Measurements from ENCODE around the gene FBXL2. TPM values are rescaled to one million over a fixed set of nuclear protein-coding genes. Genes with fewer than 3 reads are reported as not detected.
"Not testable (repeated sequence)": the region's sequence is repeated elsewhere in the genome, so short reads cannot be mapped to it uniquely, and the experiment has no call there.

FBXL2 gene
- total and polyA plus RNA-seq, 12 donors, result 5.9 to 25.5 (median 9.1) TPM

GRCh38 chr3:33402936-33403335 is 125.7 kb downstream of the FBXL2 start:
- H3K27me3 ChIP-seq, result no peaks in the 10 kb centered on the region
- WGBS, 4 donors, result 86 to 96% (median 91%) methylated on average over 3 of the region's 3 CpGs
- H3K4me1 ChIP-seq (replicated peaks in 1 of 2), result no peaks in the 10 kb centered on the region
- TF ChIP-seq CTCF (IDR thresholded peaks at IDR 0.05) (no peak), POLR2A (IDR thresholded peaks at IDR 0.05) (no peak)
- DNase-seq, result no peak
- peaks cover 0 to 85% of the 10 kb centered on the region in 2 donors for H3K36me3 ChIP-seq (replicated peaks in 1 of 2)
- H3K4me3 ChIP-seq, result no peak overlapping the region
- intact Hi-C loops (cut with DNase I), result no loop called here
- H3K27ac ChIP-seq, result no peak overlapping the region
- no peaks in the 10 kb centered on the region for H3K9me3 ChIP-seq (replicated peaks in 1 of 3)

GRCh38 chr3:33403756-33404155 is 126.5 kb downstream of the FBXL2 start:
- peaks cover 0 to 85% of the 10 kb centered on the region in 2 donors for H3K36me3 ChIP-seq (replicated peaks in 1 of 2)
- intact Hi-C loops (cut with DNase I), result no loop called here

GRCh38 chr3:33410816-33411215 is 133.6 kb downstream of the FBXL2 start:
- 94 to 100% (median 98%) methylated on average over 3 of the region's 3 CpGs for WGBS, 4 donors
- H3K27me3 ChIP-seq; H3K9me3 ChIP-seq (replicated peaks in 1 of 3); H3K4me1 ChIP-seq (replicated peaks in 1 of 2); H3K4me3 ChIP-seq; H3K27ac ChIP-seq; DNase-seq; intact Hi-C loops (cut with DNase I): not testable (repeated sequence)
- H3K36me3 ChIP-seq (replicated peaks in 1 of 2), result peaks cover 0 to 53% of the 10 kb centered on the region in 2 donors

More at GRCh38 chr3:33403756-33404155, 126.5 kb downstream of the FBXL2 start:
- no peak overlapping the region for H3K4me3 ChIP-seq
- no peak for DNase-seq
- no peaks in the 10 kb centered on the region for H3K27me3 ChIP-seq
- no peaks in the 10 kb centered on the region for H3K9me3 ChIP-seq (replicated peaks in 1 of 3)
- no peaks in the 10 kb centered on the region for H3K4me1 ChIP-seq (replicated peaks in 1 of 2)
- H3K27ac ChIP-seq, result no peak overlapping the region
- 90 to 98% (median 96%) methylated on average over 6 of the region's 6 CpGs for WGBS, 4 donors
- TF ChIP-seq POLR2A (IDR thresholded peaks at IDR 0.05) (no peak), CTCF (IDR thresholded peaks at IDR 0.05) (no peak)

- no peak overlapping the region for H3K27ac ChIP-seq
- H3K27me3 ChIP-seq, result no peaks in the 10 kb centered on the region
- no peak for DNase-seq
- H3K4me3 ChIP-seq, result no peak overlapping the region
- WGBS, 4 donors, result 72 to 84% (median 76%) methylated on average over 3 of the region's 3 CpGs
- peaks cover 0 to 7% of the 10 kb centered on the region in 2 donors for H3K36me3 ChIP-seq (replicated peaks in 1 of 2)
- peaks cover 0 to 2% of the 10 kb centered on the region in 2 donors for H3K4me1 ChIP-seq (replicated peaks in 1 of 2)
- TF ChIP-seq POLR2A (IDR thresholded peaks at IDR 0.05) (no peak), CTCF (IDR thresholded peaks at IDR 0.05) (no peak)
- H3K9me3 ChIP-seq (replicated peaks in 1 of 3), result no peaks in the 10 kb centered on the region
- intact Hi-C loops (cut with DNase I), result no loop called here
Observed at GRCh38 chr3:33417066-33417673, 139.9 kb downstream of the FBXL2 start.

- Histone ChIP-seq H3K9me3 (replicated peaks in 1 of 3) (no peaks in the 10 kb centered on the region), H3K27ac (no peak overlapping the region), H3K27me3 (no peaks in the 10 kb centered on the region), H3K4me1 (replicated peaks in 1 of 2) (peaks cover 4 to 9% of the 10 kb centered on the region in 2 donors), H3K4me3 (no peak overlapping the region), H3K36me3 (replicated peaks in 1 of 2) (peaks cover 0 to 12% of the 10 kb centered on the region in 2 donors)
- WGBS, 4 donors, result 48 to 84% (median 81%) methylated on average over 1 of the region's 1 CpG
- intact Hi-C loops (cut with DNase I), result no loop called here
- no peak for TF ChIP-seq CTCF (IDR thresholded peaks at IDR 0.05)
- no peak for TF ChIP-seq POLR2A (IDR thresholded peaks at IDR 0.05)
- DNase-seq, result no peak
Observed at GRCh38 chr3:33419948-33420347, 142.7 kb downstream of the FBXL2 start.
